Stimulated activated CD4-positive, alpha-beta T cell treated with anti-CD3 and anti-CD28 coated beads, Interleukin-2, amount 100 ng/mL, for 48 hours (primary cell): ENCODE measurements around the gene MORF4L1.
"Not testable (repeated sequence)": the region's sequence is repeated elsewhere in the genome, so short reads cannot be mapped to it uniquely, and the experiment has no call there.

Experiments
- DNase-seq, 2 donors: peaks; one replicate each; pipeline ENCODE4 v3.0.0-alpha.2; 2020

MORF4L1 gene

GRCh38 chr15:78902281-78903032 is 29.8 kb downstream of the MORF4L1 start:
- not testable (repeated sequence) for DNase-seq

GRCh38 chr15:78904599-78905358 is 32.1 kb downstream of the MORF4L1 start:
- DNase-seq = no peak

- DNase-seq = no peak
Observed at GRCh38 chr15:78906316-78906620, 33.6 kb downstream of the MORF4L1 start.

GRCh38 chr15:78907577-78907976 is 34.9 kb downstream of the MORF4L1 start:
- no peak for DNase-seq

- no peak for DNase-seq
Observed at GRCh38 chr15:78909160-78909695, 36.5 kb downstream of the MORF4L1 start.

GRCh38 chr15:78909791-78910228 is 37.1 kb downstream of the MORF4L1 start:
- DNase-seq = peak; percentile 21 to 27

- no peak for DNase-seq
Observed at GRCh38 chr15:78910271-78910670, 37.6 kb downstream of the MORF4L1 start.

GRCh38 chr15:78912316-78912715 is 39.6 kb downstream of the MORF4L1 start:
- no peak for DNase-seq

GRCh38 chr15:78913012-78913411 is 40.3 kb downstream of the MORF4L1 start:
- no peak for DNase-seq

GRCh38 chr15:78914027-78914764 is 41.5 kb downstream of the MORF4L1 start:
- no peak for DNase-seq

- DNase-seq = no peak
Observed at GRCh38 chr15:78915341-78916087, 42.8 kb downstream of the MORF4L1 start.

GRCh38 chr15:78916088-78916487 is 43.4 kb downstream of the MORF4L1 start:
- no peak for DNase-seq

GRCh38 chr15:78917888-78918287 is 45.2 kb downstream of the MORF4L1 start:
- no peak for DNase-seq

- DNase-seq = no peak
Observed at GRCh38 chr15:78921517-78921916, 48.8 kb downstream of the MORF4L1 start.

GRCh38 chr15:78921940-78922339 is 49.2 kb downstream of the MORF4L1 start:
- no peak for DNase-seq

GRCh38 chr15:78922527-78922926 is 49.8 kb downstream of the MORF4L1 start:
- no peak for DNase-seq

- DNase-seq = no peak
Observed at GRCh38 chr15:78923015-78923414, 50.3 kb downstream of the MORF4L1 start.

- no peak for DNase-seq
Observed at GRCh38 chr15:78923480-78924360, 51.0 kb downstream of the MORF4L1 start.

GRCh38 chr15:78925076-78925624 is 52.5 kb downstream of the MORF4L1 start:
- no peak for DNase-seq

GRCh38 chr15:78925956-78926743 is 53.5 kb downstream of the MORF4L1 start:
- no peak for DNase-seq
